ENCODE measurements around the gene CACNA2D3. TPM values are rescaled to one million over a fixed set of nuclear protein-coding genes. Genes with fewer than 3 reads are reported as not detected.

CACNA2D3 gene
- total RNA-seq, 4 donors from 2014 or later, result 0.30 to 9.6 (median 3.9) TPM

- no peaks in the 10 kb centered on the region for H3K36me3 ChIP-seq
- H3K27me3 ChIP-seq, result no peaks in the 10 kb centered on the region
- H3K4me3 ChIP-seq, result no peak overlapping the region
- no peak for DNase-seq (ENCODE audit: low spot score in 2 of 2)
- no peak for TF ChIP-seq POLR2A (IDR thresholded peaks at IDR 0.05)
- H3K4me1 ChIP-seq, result peaks cover 0 to 17% (median 0%) of the 10 kb centered on the region in 4 donors
- H3K9me3 ChIP-seq, result no peaks in the 10 kb centered on the region
- H3K27ac ChIP-seq, result no peak overlapping the region
- 45 to 56% methylated on average over 4 of the region's 4 CpGs for WGBS, 2 donors
These were observed 735.9 kb downstream of the CACNA2D3 start for GRCh38 chr3:54858093-54858785.

GRCh38 chr3:54859184-54859583 is 736.8 kb downstream of the CACNA2D3 start:
- H3K4me1 ChIP-seq, result peaks cover 0 to 10% (median 0%) of the 10 kb centered on the region in 4 donors
- TF ChIP-seq CTCF (IDR thresholded peaks at IDR 0.05) (no peak), POLR2A (IDR thresholded peaks at IDR 0.05) (no peak), EP300 (IDR thresholded peaks at IDR 0.05) (no peak)
- 73 to 76% methylated on average over 3 of the region's 3 CpGs for WGBS, 2 donors
- no peaks in the 10 kb centered on the region for H3K27me3 ChIP-seq
- DNase-seq (ENCODE audit: low spot score in 2 of 2), result no peak
- no peak overlapping the region for H3K27ac ChIP-seq
- no peaks in the 10 kb centered on the region for H3K9me3 ChIP-seq
- H3K36me3 ChIP-seq, result no peaks in the 10 kb centered on the region
- H3K4me3 ChIP-seq, result no peak overlapping the region

- peak in 1 of 2 donors; percentile 26 for DNase-seq (ENCODE audit: low spot score in 2 of 2)
- Histone ChIP-seq H3K4me1 (peaks cover 0 to 9% (median 0%) of the 10 kb centered on the region in 4 donors), H3K9me3 (no peaks in the 10 kb centered on the region), H3K36me3 (no peaks in the 10 kb centered on the region), H3K4me3 (no peak overlapping the region), H3K27me3 (no peaks in the 10 kb centered on the region), H3K27ac (peak overlapping the region in 1 of 4 donors; percentile 55)
- WGBS, 2 donors, result 68% methylated on average over 9 of the region's 9 CpGs
- no peak for TF ChIP-seq POLR2A (IDR thresholded peaks at IDR 0.05)
- no peak for TF ChIP-seq CTCF (IDR thresholded peaks at IDR 0.05)
- TF ChIP-seq EP300 (IDR thresholded peaks at IDR 0.05), result no peak
These were observed 739.1 kb downstream of the CACNA2D3 start for GRCh38 chr3:54861248-54862067.

GRCh38 chr3:54862526-54862925 is 740.2 kb downstream of the CACNA2D3 start:
- no peaks in the 10 kb centered on the region for H3K9me3 ChIP-seq
- no peak overlapping the region for H3K4me3 ChIP-seq
- 72 to 73% methylated on average over 5 of the region's 5 CpGs for whole genome bisulfite sequencing, 2 donors
- no peaks in the 10 kb centered on the region for H3K36me3 ChIP-seq
- no peak for TF ChIP-seq CTCF (IDR thresholded peaks at IDR 0.05)
- no peak for TF ChIP-seq POLR2A (IDR thresholded peaks at IDR 0.05)
- TF ChIP-seq EP300 (IDR thresholded peaks at IDR 0.05), result no peak
- no peak overlapping the region for H3K27ac ChIP-seq
- no peak for DNase-seq (ENCODE audit: low spot score in 2 of 2)
- no peaks in the 10 kb centered on the region for H3K27me3 ChIP-seq
- H3K4me1 ChIP-seq, result peaks cover 0 to 9% (median 0%) of the 10 kb centered on the region in 4 donors

- H3K27ac ChIP-seq, result no peak overlapping the region
- WGBS, 2 donors, result 51 to 54% methylated on average over 8 of the region's 8 CpGs
- H3K4me1 ChIP-seq, result peaks cover 0 to 9% (median 0%) of the 10 kb centered on the region in 4 donors
- H3K36me3 ChIP-seq, result no peaks in the 10 kb centered on the region
- TF ChIP-seq EP300 (IDR thresholded peaks at IDR 0.05) (no peak), CTCF (IDR thresholded peaks at IDR 0.05) (no peak), POLR2A (IDR thresholded peaks at IDR 0.05) (no peak)
- H3K4me3 ChIP-seq, result no peak overlapping the region
- no peak for DNase-seq (ENCODE audit: low spot score in 2 of 2)
- H3K9me3 ChIP-seq, result no peaks in the 10 kb centered on the region
- no peaks in the 10 kb centered on the region for H3K27me3 ChIP-seq
These were observed 741.0 kb downstream of the CACNA2D3 start for GRCh38 chr3:54863366-54863765.

Measured in tibial nerve (tissue), 4 donors.